Neural progenitor cell (in vitro differentiated cells): Measurements from ENCODE around the gene MRPS9. TPM values are rescaled to one million over a fixed set of nuclear protein-coding genes. Genes with fewer than 3 reads are reported as not detected.
A peak's percentile ranks its signal among the peaks of the same experiment; 100 is the strongest.

Experiments
- DNase-seq: peaks from one replicate; pipeline ENCODE4 v3.0.0-alpha.2; 2016; ENCODE audit warnings: low spot score
- H2AFZ ChIP-seq: fragments of 200-600 bp; sonication (generic); replicated peaks from 2 replicates; pipeline ENCODE4 v1.6.1; 2016; ENCODE audit warnings: antibody characterized with exemption
- H3F3A ChIP-seq: fragments of 200-600 bp; sonication (generic); 2 replicates; pipeline ENCODE4 v1.6.1; 2016; ENCODE audit warnings: antibody characterized with exemption, low read depth
- H3K27ac ChIP-seq: fragments of 200-600 bp; sonication (generic); 2 replicates; pipeline ENCODE4 v1.5.1; 2016; ENCODE audit warnings: mild to moderate bottlenecking
- H3K27me3 ChIP-seq: fragments of 200-600 bp; sonication (generic); 2 replicates; pipeline ENCODE4 v1.6.1; 2016; ENCODE audit warnings: mild to moderate bottlenecking, moderate library complexity
- H3K36me3 ChIP-seq: fragments of 200-600 bp; sonication (generic); 2 replicates; pipeline ENCODE4 v1.5.1; 2016
- H3K4me1 ChIP-seq: fragments of 200-600 bp; sonication (generic); 2 replicates; pipeline ENCODE4 v1.6.1; 2016; ENCODE audit warnings: mixed run types
- H3K4me2 ChIP-seq: fragments of 200-600 bp; sonication (generic); 2 replicates; pipeline ENCODE4 v1.6.1; 2016
- H3K4me3 ChIP-seq: fragments of 200-600 bp; sonication (generic); 2 replicates; pipeline ENCODE4 v1.5.1; 2016
- H3K79me2 ChIP-seq: fragments of 200-600 bp; sonication (generic); 2 replicates; pipeline ENCODE4 v1.6.1; 2016; ENCODE audit warnings: low read depth
- H3K9ac ChIP-seq: fragments of 200-600 bp; sonication (generic); 2 replicates; pipeline ENCODE4 v1.6.1; 2016
- H3K9me3 ChIP-seq: fragments of 200-600 bp; sonication (generic); 2 replicates; pipeline ENCODE4 v1.5.1; 2016; ENCODE audit warnings: low read depth
- H4K20me1 ChIP-seq: fragments of 200-600 bp; sonication (generic); 2 replicates; pipeline ENCODE4 v1.6.1; 2016; ENCODE audit warnings: low read depth
- H3K27ac Mint-ChIP-seq: 3 replicates; pipeline ENCODE4 v1.8.0; 2021; ENCODE audit warnings: mixed read lengths
- H3K27me3 Mint-ChIP-seq: 2 replicates; pipeline ENCODE4 v1.8.0; 2022; ENCODE audit warnings: low read depth, mild to moderate bottlenecking, inconsistent platforms, moderate library complexity, mixed read lengths; ENCODE audit not compliant: insufficient read depth
- H3K36me3 Mint-ChIP-seq: 3 replicates; pipeline ENCODE4 v1.8.0; 2021; ENCODE audit warnings: mixed read lengths
- H3K4me1 Mint-ChIP-seq: 3 replicates; pipeline ENCODE4 v1.8.0; 2021; ENCODE audit warnings: mixed read lengths
- H3K4me3 Mint-ChIP-seq: 3 replicates; pipeline ENCODE4 v1.8.0; 2021; ENCODE audit warnings: mild to moderate bottlenecking, moderate library complexity, mixed read lengths
- H3K9me3 Mint-ChIP-seq: 3 replicates; pipeline ENCODE4 v1.8.0; 2020; ENCODE audit warnings: mixed read lengths
- EZH2 ChIP-seq: fragments of 200-600 bp; sonication (generic); IDR thresholded peaks from 2 replicates; pipeline ENCODE4 v1.6.1; 2017; ENCODE audit warnings: antibody characterized with exemption, mild to moderate bottlenecking, moderate library complexity
- EZH2phosphoT487 ChIP-seq: fragments of 200-600 bp; sonication (generic); IDR thresholded peaks from 2 replicates; pipeline ENCODE4 v1.6.1; 2017; ENCODE audit warnings: antibody characterized with exemption
- total RNA-seq: library from RNA; depleted of rRNA; stranded (reverse); fragments of >200 nt; gene quantifications from 2 replicates; pipeline ENCODE4 v1.2.3, GENCODE V29; 2015; ENCODE audit warnings: low replicate concordance
- TF ChIP-seq, protein P1 (sequence below): fragments of 200-600 bp; sonication (generic); IDR thresholded peaks from 2 replicates; pipeline ENCODE4 v1.5.1; 2017; ENCODE audit warnings: antibody characterized with exemption, mild to moderate bottlenecking

Gene MRPS9
- total RNA-seq, 1 donor from 2014 or later = 78.0 TPM

DNA sequence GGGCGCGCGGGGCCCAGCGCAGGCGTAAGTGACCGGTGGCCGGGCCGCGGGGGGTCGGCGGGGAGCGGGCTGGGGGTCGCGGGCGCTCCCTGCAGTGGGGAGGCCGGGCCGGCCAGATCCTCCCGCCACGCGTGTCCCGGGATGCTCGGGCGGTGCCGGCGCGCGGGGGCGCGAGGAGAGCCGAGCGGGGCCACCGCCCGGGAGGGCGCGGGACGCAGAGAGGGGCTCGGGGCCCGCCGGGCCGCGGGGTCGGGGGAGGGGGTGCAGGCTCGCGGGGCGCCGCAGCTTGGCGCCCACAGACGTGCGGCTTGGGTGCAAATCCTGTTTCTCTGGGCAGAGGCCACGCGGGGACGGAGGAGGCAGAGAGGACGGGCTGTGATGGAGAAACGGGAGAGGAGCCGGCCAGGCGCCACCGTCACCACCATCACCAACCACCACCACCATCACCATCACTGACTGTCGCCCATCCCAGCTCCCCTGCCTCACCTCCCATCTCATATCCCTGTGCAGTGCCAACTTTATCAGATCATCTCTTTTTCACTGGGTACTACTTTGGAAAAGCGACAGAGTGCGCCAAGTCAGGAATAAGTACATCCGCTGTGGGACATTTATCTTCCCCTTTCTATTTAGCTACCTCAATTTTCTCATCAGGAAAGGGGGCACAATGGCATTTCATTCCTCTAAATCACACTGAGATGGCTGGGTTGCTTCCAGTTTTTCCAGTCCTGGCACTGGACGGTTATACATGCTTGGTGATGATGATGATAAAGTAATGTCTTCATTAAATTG, 106.5 kb downstream of the MRPS9 start:
- peak; percentile 15 for DNase-seq
- peaks cover 29% of the 10 kb centered on the region for H3K4me1 ChIP-seq
- H3K79me2 ChIP-seq = peaks cover 19% of the 10 kb centered on the region
- H3K9ac ChIP-seq = no peak overlapping the region
- Mint-ChIP-seq H3K4me1 (peaks cover 8% of the 10 kb centered on the region), H3K4me3 (peak overlapping the region; percentile 93), H3K36me3 (peaks cover 2% of the 10 kb centered on the region), H3K9me3 (no peaks in the 10 kb centered on the region), H3K27me3 (peaks cover 3% of the 10 kb centered on the region), H3K27ac (peak overlapping the region; percentile 73)
- peaks cover 9% of the 10 kb centered on the region for H3K27me3 ChIP-seq
- H3F3A ChIP-seq = peaks cover 19% of the 10 kb centered on the region
- peak overlapping the region; percentile 79 for H3K4me3 ChIP-seq
- TF ChIP-seq EZH2 (no peak), EZH2phosphoT487 (no peak)
- TF ChIP-seq, protein P1, sequence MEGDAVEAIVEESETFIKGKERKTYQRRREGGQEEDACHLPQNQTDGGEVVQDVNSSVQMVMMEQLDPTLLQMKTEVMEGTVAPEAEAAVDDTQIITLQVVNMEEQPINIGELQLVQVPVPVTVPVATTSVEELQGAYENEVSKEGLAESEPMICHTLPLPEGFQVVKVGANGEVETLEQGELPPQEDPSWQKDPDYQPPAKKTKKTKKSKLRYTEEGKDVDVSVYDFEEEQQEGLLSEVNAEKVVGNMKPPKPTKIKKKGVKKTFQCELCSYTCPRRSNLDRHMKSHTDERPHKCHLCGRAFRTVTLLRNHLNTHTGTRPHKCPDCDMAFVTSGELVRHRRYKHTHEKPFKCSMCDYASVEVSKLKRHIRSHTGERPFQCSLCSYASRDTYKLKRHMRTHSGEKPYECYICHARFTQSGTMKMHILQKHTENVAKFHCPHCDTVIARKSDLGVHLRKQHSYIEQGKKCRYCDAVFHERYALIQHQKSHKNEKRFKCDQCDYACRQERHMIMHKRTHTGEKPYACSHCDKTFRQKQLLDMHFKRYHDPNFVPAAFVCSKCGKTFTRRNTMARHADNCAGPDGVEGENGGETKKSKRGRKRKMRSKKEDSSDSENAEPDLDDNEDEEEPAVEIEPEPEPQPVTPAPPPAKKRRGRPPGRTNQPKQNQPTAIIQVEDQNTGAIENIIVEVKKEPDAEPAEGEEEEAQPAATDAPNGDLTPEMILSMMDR = no peak
- H3K9me3 ChIP-seq = no peaks in the 10 kb centered on the region
- peak overlapping the region; percentile 100 for H2AFZ ChIP-seq
- no peaks in the 10 kb centered on the region for H4K20me1 ChIP-seq
- no peaks in the 10 kb centered on the region for H3K36me3 ChIP-seq
- peak overlapping the region; percentile 87 for H3K4me2 ChIP-seq
- H3K27ac ChIP-seq = no peak overlapping the region

DNA sequence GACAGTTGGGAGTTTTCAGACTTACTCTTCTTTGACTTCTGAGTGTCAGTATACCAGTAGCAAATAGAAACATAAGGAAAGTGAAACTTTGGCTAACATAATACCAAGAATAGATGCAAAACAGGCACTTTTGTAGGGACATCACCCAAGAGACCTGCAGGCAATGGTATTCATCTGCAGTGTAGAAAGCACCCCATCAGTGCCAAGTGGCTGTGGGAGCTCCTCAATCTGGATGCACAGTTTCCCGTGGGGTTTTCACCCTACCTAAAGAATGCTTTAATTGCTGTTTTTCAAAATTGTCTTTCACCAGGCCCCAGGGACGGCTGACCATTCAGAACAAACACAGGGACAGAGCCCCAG, 107.1 kb downstream of the MRPS9 start:
- Histone ChIP-seq H3K4me1 (peaks cover 29% of the 10 kb centered on the region), H3K36me3 (no peaks in the 10 kb centered on the region), H3K27ac (no peak overlapping the region), H3K9ac (no peak overlapping the region), H3K9me3 (no peaks in the 10 kb centered on the region), H3K4me3 (peak overlapping the region; percentile 79), H3K79me2 (peaks cover 19% of the 10 kb centered on the region), H3F3A (peaks cover 19% of the 10 kb centered on the region), H3K4me2 (peak overlapping the region; percentile 87), H4K20me1 (no peaks in the 10 kb centered on the region), H3K27me3 (peaks cover 9% of the 10 kb centered on the region), H2AFZ (no peak overlapping the region)
- DNase-seq = no peak
- Mint-ChIP-seq H3K27me3 (peaks cover 3% of the 10 kb centered on the region), H3K4me1 (peaks cover 6% of the 10 kb centered on the region), H3K4me3 (peak overlapping the region; percentile 93), H3K9me3 (no peaks in the 10 kb centered on the region), H3K36me3 (peaks cover 2% of the 10 kb centered on the region), H3K27ac (no peak overlapping the region)
- TF ChIP-seq, protein P1 = no peak
- TF ChIP-seq EZH2phosphoT487 (no peak), EZH2 (no peak)

DNA sequence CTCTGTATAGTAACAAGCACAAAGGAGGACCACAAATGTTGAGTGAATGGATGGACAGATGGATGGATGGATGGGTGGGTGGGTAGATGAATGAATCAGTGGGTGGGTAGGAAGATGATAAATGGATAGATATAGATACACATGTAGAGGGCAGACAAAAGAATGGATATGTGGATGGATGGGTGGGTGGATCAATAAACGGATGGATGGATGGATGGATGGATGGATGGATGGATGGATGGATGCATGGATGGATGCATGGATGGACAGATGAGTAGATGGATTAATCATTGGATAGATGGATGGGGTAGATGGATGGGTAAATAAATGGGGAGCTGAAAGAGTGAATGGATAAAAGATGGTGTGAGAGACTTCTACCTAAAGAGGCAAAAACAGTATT, 111.4 kb downstream of the MRPS9 start:
- no peaks in the 10 kb centered on the region for H3K27me3 ChIP-seq
- H3K27ac Mint-ChIP-seq = no peak overlapping the region
- H3K4me1 ChIP-seq = peaks cover 29% of the 10 kb centered on the region
- H3K9me3 Mint-ChIP-seq = no peaks in the 10 kb centered on the region
- peaks cover 3% of the 10 kb centered on the region for H3F3A ChIP-seq
- H3K36me3 ChIP-seq = no peaks in the 10 kb centered on the region
- no peak overlapping the region for H3K9ac ChIP-seq
- no peaks in the 10 kb centered on the region for H3K9me3 ChIP-seq
- no peak for DNase-seq
- no peak overlapping the region for H2AFZ ChIP-seq
- TF ChIP-seq EZH2phosphoT487 (no peak), EZH2 (no peak)
- TF ChIP-seq, protein P1 = no peak
- no peak overlapping the region for H3K4me3 Mint-ChIP-seq
- H4K20me1 ChIP-seq = no peaks in the 10 kb centered on the region
- no peak overlapping the region for H3K4me3 ChIP-seq
- no peaks in the 10 kb centered on the region for H3K27me3 Mint-ChIP-seq
- peaks cover 19% of the 10 kb centered on the region for H3K79me2 ChIP-seq
- H3K4me1 Mint-ChIP-seq = peaks cover 5% of the 10 kb centered on the region
- H3K36me3 Mint-ChIP-seq = peaks cover 2% of the 10 kb centered on the region
- no peak overlapping the region for H3K27ac ChIP-seq
- no peak overlapping the region for H3K4me2 ChIP-seq

Other genes with a start within 250 kb of the MRPS9 start
- gene POU3F3, start 184.0 kb upstream of the MRPS9 start, total RNA-seq = 0.25 TPM in 1 of 2 replicates, not detected in the other
- gene GPR45, start 203.7 kb downstream of the MRPS9 start, total RNA-seq = not detected in 2 replicates